GM19328 (cell line): ENCODE measurements around the gene KRTAP12-4.
"Not testable (repeated sequence)": the region's sequence is repeated elsewhere in the genome, so short reads cannot be mapped to it uniquely, and the experiment has no call there.

Experiments used
- ATAC-seq: cut with Tn5 transposase; IDR thresholded peaks from one replicate; pipeline ENCODE4 v1.9.1; 2021; ENCODE audit warnings: mild to moderate bottlenecking, moderate library complexity; ENCODE audit not compliant: unreplicated experiment

The KRTAP12-4 gene

DNA sequence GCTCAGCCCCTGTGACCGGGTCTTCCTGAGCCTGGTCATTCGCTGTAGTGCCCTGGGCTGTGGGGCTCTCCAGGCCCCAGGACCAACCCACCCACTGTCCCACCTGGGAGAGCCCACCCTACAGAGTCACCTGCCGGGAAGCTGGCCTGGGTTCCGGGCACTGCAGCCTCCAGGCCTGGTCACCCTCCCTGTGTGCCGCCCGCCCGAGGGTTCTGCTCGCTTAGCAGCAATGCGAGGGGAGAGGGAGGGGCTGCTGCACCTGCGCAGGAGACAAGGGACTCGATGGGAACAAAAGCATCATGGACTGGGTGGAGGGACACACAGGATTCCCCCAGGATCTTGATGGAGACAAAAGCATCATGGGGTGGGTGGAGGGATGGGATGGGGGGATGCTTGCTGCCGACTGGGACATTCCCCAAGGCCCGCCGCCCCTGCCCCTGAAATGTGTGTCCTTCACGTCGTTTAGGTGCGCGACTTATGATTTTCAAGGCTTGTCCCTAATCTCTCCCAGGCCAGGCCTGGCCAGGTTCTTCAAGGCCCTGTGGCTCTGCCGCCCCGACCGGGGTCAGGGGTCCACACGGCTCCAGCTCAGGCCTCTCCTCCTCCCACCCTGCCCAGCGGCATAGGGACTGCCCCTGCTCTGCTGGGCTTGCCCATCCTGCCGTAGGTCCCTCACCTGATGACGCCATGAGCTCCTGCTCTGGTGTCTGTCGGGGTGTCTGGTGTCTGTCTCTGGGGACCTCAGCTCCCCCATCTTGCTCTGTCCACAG lies 40.9 kb downstream of the KRTAP12-4 start:
- ATAC-seq, result no peak

DNA sequence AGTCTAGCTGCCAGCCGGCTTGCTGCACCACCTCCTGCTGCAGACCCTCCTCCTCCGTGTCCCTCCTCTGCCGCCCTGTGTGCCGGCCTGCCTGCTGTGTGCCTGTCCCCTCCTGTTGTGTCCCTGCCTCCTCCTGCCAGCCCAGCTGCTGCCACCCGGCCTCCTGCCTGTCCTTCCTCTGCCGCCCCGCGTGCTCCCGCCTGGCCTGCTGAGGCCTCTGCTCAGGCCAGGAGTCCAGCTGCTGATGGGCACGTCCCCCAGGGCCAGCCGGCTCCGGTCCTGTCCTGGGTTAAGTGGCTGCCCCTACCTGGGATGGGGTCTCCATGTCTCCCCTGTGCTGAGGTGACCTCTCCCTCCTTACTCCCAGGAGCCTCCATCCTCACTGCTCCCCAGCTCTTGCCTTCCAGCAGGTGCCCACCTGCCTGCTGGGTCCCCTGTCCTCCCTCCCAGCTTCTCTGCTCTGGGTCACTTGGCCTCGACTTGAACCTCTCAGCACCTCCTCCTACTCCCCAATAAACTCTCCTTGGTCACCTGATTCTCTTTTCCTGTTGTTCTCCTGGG lies 41.7 kb downstream of the KRTAP12-4 start:
- ATAC-seq, result no peak

DNA sequence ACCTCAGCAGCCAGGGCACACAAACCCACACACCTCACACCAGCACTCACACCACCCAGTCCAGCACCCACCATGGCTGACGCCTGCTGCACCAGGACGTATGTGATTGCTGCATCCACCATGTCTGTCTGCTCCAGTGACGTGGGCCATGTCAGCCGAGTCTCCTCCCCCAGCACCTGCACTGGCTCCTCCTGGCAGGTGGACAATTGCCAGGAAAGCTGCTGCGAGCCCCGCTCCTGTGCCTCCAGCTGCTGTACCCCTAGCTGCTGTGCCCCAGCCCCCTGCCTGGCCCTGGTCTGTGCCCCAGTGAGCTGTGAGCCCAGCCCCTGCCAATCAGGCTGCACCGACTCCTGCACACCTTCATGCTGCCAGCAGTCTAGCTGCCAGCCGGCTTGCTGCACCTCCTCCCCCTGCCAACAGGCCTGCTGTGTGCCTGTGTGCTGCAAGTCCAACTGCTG lies 42.4 kb downstream of the KRTAP12-4 start, which contains the start of gene KRTAP10-8:
Gene KRTAP10-8, plus strand, starts transcription at position 51 of the 458 bp plus-strand sequence. Its CDS starts 22 bp downstream, at position 73.
- ATAC-seq, result no peak

DNA sequence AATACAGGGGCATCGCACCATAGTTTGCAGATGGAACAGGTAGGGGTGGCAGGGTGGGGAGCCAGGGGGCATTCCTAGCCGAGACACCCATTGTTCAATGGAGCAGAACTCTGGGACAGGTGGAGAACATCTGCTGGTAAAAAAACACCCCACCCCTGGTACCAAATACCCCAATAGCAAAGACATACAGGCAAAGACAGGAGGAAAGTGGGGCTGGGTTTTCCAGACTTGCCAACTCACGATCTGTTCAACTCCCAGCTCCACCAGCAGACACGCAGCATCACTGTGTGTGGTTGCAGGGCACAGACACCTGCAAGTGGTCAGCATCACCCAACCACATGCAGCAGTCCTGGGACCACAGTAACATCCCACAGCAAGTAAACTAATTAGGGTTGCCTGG lies 42.9 kb downstream of the KRTAP12-4 start:
- no peak for ATAC-seq

DNA sequence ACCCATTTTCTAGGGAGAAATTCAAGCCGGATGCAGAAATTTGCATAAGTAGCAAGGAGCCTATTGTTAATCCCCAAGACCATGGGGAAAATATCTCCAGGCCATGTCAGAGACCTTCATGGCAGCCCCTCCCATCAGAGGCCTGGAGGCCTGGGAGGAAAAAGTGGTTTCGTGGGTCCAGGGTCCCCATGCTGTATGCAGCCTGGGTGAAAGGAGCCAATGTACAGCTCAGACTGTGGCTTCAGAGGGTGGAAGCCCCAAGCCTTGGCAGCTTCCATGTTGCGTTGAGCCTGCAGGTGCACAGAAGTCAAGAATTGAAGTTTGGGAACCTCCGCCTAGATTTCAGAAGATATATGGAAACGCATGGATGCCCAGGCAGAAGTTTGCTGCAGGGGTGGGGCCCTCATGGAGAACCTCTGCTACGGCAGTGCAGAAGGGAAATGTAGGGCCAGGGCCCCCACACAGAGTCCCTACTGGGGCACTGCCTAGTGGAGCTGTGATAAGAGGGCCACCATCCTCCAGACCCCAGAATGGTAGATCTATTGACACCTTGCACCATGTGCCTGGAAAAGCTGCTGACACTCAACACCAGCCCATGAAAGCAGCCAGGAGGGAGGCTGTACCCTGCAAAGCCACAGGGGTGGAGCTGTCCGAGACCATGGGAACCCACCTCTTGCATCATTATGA lies 44.2 kb downstream of the KRTAP12-4 start:
- ATAC-seq, result not testable (repeated sequence)

DNA sequence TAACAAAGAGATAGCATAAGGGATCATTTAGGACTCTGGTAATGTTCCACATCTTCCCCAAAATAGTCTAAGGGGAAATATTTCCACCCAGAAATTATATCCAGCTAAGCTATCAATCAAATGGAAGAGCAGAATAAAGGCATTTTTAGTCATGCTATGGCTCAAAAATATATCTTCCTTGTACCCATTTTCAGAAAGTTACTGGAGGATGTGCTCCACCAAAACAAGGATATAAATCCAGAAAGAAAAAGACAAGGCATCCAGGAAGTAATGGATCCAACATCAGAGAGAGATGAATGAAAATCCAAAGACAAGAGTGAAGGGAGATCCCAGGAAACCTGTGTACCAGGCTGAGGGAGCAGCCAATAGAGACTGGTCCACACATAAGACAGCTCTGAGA lies 45.3 kb downstream of the KRTAP12-4 start:
- no peak for ATAC-seq

DNA sequence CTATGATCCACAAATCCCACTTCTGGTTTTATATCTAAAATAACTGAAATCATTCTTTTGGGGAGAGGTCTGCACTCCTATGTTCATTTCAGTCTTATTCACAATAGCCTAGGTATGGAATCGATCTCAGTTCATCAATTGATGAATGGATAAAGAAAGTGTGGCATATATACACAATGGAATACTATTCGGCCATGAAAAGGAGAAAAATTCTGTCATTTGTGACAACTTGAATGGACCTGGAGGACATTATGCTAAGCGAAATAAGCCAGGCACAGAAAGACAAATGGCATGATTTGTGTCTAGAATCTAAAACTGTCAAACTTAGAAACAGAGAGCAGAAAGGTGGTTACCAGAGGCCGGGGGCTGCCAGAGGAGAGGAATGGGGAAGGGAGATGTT lies 48.0 kb downstream of the KRTAP12-4 start:
- ATAC-seq, result no peak
